ENCODE data around the gene PHACTR1.

GRCh38 chr6:13274707-13275434 is 558.3 kb downstream of the PHACTR1 start:
- TF ChIP-seq MLX (CRISPR knock-in tag; conservative IDR thresholded peaks at IDR 0.05) (no peak), KLF13 (tag; IDR thresholded peaks at IDR 0.05; ENCODE audit: borderline replicate concordance, low read depth) (no peak), CTCF (IDR thresholded peaks at IDR 0.05 in 2 of 3, conservative IDR thresholded peaks at IDR 0.05 in 1 of 3; ENCODE audit: insufficient read depth in 2 of 3, low read depth in 1 of 3, low read length in 3 of 3) (no peak), MXI1 (IDR thresholded peaks at IDR 0.05; ENCODE audit: low read depth, low read length) (no peak), ZNF707 (CRISPR knock-in tag; conservative IDR thresholded peaks at IDR 0.05) (no peak)
